ENCODE data around the gene EEF2K. TPM values are rescaled to one million over a fixed set of nuclear protein-coding genes. Genes with fewer than 3 reads are reported as not detected.
A peak's percentile ranks its signal among the peaks of the same experiment; 100 is the strongest.

EEF2K gene
- total and polyA plus RNA-seq, 7 donors = 3.6 to 54.8 (median 37.2) TPM

- no peak overlapping the region for H3K4me3 ChIP-seq
- 83 to 92% methylated on average over 5 of the region's 5 CpGs for WGBS, 2 donors
- H3K27ac ChIP-seq = no peak overlapping the region
- TF ChIP-seq EP300 (IDR thresholded peaks at IDR 0.05) = no peak
- TF ChIP-seq POLR2AphosphoS5 (IDR thresholded peaks at IDR 0.05) = no peak
- no peaks in the 10 kb centered on the region for H3K27me3 ChIP-seq
- H3K4me1 ChIP-seq = peaks cover 0 to 32% (median 24%) of the 10 kb centered on the region in 4 donors
- no peaks in the 10 kb centered on the region for H3K36me3 ChIP-seq
- intact Hi-C loops (cut with DNase I) = no loop called here
- DNase-seq = no peak
- no peaks in the 10 kb centered on the region for H3K9me3 ChIP-seq
Observed at GRCh38 chr16:22203091-22203490, 3.0 kb upstream of the EEF2K start.

DNA sequence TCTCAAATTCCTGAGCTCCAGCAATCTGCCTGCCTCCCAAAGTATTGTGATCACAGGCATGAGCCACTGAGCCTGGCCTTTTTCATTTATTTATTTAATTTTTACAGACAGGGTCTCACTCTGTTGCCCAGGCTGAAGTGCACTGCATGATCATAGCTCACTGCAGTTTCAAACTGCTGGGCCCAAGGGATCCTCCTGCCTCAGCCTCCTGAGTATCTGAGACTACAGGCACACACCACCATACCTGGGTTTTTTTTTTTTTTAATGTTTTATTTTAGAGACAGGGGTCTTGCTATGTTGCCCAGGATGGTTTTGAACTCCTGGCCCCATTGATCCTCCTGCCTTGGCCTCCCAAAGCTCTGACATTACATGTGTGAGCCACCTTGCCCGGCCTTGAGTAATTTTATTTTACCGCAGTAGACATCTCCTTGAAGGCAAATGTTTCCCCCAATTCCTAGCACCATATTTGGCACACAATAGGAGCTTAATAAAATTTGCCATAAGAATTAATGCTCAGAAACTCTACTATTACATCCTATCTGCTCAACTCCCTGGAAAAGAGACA, 1.9 kb upstream of the EEF2K start:
- intact Hi-C loops (cut with DNase I) = no loop called here
- no peak for TF ChIP-seq POLR2A (IDR thresholded peaks at IDR 0.05)
- no peak for TF ChIP-seq POLR2AphosphoS5 (IDR thresholded peaks at IDR 0.05)
- TF ChIP-seq, protein P1, sequence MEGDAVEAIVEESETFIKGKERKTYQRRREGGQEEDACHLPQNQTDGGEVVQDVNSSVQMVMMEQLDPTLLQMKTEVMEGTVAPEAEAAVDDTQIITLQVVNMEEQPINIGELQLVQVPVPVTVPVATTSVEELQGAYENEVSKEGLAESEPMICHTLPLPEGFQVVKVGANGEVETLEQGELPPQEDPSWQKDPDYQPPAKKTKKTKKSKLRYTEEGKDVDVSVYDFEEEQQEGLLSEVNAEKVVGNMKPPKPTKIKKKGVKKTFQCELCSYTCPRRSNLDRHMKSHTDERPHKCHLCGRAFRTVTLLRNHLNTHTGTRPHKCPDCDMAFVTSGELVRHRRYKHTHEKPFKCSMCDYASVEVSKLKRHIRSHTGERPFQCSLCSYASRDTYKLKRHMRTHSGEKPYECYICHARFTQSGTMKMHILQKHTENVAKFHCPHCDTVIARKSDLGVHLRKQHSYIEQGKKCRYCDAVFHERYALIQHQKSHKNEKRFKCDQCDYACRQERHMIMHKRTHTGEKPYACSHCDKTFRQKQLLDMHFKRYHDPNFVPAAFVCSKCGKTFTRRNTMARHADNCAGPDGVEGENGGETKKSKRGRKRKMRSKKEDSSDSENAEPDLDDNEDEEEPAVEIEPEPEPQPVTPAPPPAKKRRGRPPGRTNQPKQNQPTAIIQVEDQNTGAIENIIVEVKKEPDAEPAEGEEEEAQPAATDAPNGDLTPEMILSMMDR (IDR thresholded peaks at IDR 0.05) = no peak
- TF ChIP-seq EP300 (IDR thresholded peaks at IDR 0.05) = no peak
- no peak for DNase-seq
- Histone ChIP-seq H3K27ac (no peak overlapping the region), H3K9me3 (no peaks in the 10 kb centered on the region), H3K27me3 (no peaks in the 10 kb centered on the region), H3K36me3 (no peaks in the 10 kb centered on the region), H3K4me3 (no peak overlapping the region), H3K4me1 (peaks cover 0 to 39% (median 33%) of the 10 kb centered on the region in 4 donors)
- 99 to 100% methylated on average over 2 of the region's 2 CpGs for WGBS, 2 donors

DNA sequence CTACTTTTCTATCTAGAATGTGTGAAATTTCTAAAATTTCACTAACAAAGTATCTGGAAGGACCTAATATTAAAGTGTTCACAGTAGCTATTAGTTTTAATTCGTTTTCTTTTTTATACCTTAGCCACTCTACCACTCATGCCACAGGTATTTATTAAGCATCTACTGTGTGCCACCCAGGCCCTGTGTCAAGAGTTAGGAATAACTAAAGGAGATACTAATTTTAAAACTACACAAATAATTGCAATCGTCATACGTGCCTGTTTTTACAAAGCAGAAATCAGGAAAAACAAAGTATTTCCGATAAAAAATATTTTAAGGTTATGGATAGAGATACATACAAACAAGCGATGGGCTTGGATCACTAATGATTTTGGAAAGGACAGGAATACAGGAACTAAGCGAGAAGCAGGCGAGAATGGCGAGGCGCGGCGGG, 483 bp upstream of the EEF2K start:
- Histone ChIP-seq H3K4me3 (peak overlapping the region; percentile 72 to 99 (median 98)), H3K27ac (peak overlapping the region; percentile 94 to 98 (median 96)), H3K9me3 (no peaks in the 10 kb centered on the region), H3K36me3 (no peaks in the 10 kb centered on the region), H3K4me1 (peaks cover 0 to 42% (median 36%) of the 10 kb centered on the region in 4 donors), H3K27me3 (no peaks in the 10 kb centered on the region)
- TF ChIP-seq, protein P1 (IDR thresholded peaks at IDR 0.05) = no peak
- TF ChIP-seq EP300 (IDR thresholded peaks at IDR 0.05) = no peak
- no peak for TF ChIP-seq POLR2AphosphoS5 (IDR thresholded peaks at IDR 0.05)
- DNase-seq = no peak
- intact Hi-C loops (cut with DNase I) = loop anchor here (1.0 to 5.0 kb wide), 2 partner anchors 37 to 92 kb away; partner anchors contain the start of gene POLR3E
- 3 to 10% methylated on average over 11 of the region's 11 CpGs for WGBS, 2 donors

DNA sequence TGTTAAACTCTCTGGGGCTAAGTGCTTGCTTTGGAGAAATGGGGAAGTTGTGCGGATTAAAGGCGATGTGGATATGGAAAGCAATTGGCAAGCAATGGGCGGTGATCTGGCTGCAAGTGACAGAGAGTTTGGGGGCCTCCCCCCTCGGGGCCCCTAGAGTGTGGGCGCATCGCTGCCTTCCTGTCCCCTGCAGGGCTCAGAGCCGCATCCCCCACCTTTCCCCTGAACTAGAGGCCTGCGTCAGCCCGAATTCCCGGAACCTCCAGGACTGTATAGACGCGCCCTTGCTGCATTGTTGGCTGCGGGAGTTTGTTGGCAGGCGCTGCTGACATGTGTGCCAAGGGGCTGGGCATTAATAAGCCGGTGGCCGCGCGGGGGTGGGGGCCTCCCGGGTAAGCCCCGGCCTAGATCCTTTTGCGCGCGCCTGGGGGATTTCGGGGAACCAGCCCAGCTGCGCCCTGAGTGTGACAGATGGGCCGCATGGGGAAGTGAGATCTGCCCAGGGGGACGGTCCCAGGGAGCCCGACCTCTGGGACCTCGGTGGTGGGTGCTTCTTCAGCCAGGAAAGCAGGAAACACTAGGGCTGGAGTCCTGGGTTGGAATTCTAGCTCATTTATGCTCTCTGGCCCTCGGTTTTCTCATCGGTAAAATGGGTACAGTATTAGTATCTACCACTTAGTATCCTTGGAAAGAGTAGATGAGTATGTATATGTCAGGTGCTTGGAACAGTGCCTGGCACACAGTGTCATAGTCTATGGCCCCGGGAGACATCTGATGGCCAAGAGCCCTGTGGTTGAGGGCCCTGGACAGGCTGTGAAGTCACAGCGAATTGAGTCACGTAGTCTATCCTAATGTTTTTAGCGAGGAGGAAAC, 1.0 kb downstream of the EEF2K start:
- Histone ChIP-seq H3K4me3 (peak overlapping the region; percentile 72 to 99 (median 98)), H3K36me3 (no peaks in the 10 kb centered on the region), H3K27me3 (no peaks in the 10 kb centered on the region), H3K4me1 (peaks cover 0 to 56% (median 50%) of the 10 kb centered on the region in 4 donors), H3K27ac (peak overlapping the region; percentile 94 to 98 (median 96)), H3K9me3 (no peaks in the 10 kb centered on the region)
- WGBS, 2 donors = 9% methylated on average over 35 of the region's 35 CpGs
- intact Hi-C loops (cut with DNase I) = loop anchor here (1.0 to 5.0 kb wide), 2 partner anchors 35 to 90 kb away; partner anchors contain the start of gene POLR3E
- TF ChIP-seq, protein P1 (IDR thresholded peaks at IDR 0.05) = no peak
- peak in 3 of 4 donors; percentile 14 to 55 (median 51) for TF ChIP-seq EP300 (IDR thresholded peaks at IDR 0.05)
- TF ChIP-seq POLR2A (IDR thresholded peaks at IDR 0.05) = no peak
- TF ChIP-seq POLR2AphosphoS5 (IDR thresholded peaks at IDR 0.05) = peak in 3 of 4 donors; percentile 65 to 74 (median 69)
- peak; percentile 93 for DNase-seq

All from sigmoid colon (tissue), 7 donors.